Muscle layer of colon (tissue), 2 donors: ENCODE measurements around the gene TRIM44.

Source experiments
- H3K27ac ChIP-seq: one replicate; pipeline ENCODE4 v1.7.0; 2013; ENCODE audit warnings: low read depth, mild to moderate bottlenecking, low read length, moderate library complexity
- H3K27me3 ChIP-seq, 2 donors: one replicate each; pipeline ENCODE4 v1.7.0; 2013; ENCODE audit warnings: low read length in 2 of 2, mild to moderate bottlenecking in 2 of 2; ENCODE audit not compliant: insufficient read depth in 2 of 2, control insufficient read depth in 1 of 2
- H3K36me3 ChIP-seq: one replicate; pipeline ENCODE4 v1.7.0; 2013; ENCODE audit warnings: mild to moderate bottlenecking, low read length; ENCODE audit not compliant: insufficient read depth
- H3K4me1 ChIP-seq: one replicate; pipeline ENCODE4 v1.7.0; 2013; ENCODE audit warnings: mild to moderate bottlenecking, low read length; ENCODE audit not compliant: insufficient read depth
- H3K4me3 ChIP-seq, 2 donors: one replicate each; pipeline ENCODE4 v1.7.0; 2013; ENCODE audit warnings: low read length in 2 of 2, low read depth in 1 of 2, mild to moderate bottlenecking in 1 of 2, moderate library complexity in 1 of 2
- H3K9ac ChIP-seq: one replicate; pipeline ENCODE4 v1.7.0; 2013; ENCODE audit warnings: low read length
- H3K9me3 ChIP-seq: one replicate; pipeline ENCODE4 v1.7.0; 2013; ENCODE audit warnings: mild to moderate bottlenecking, low read length
- donor health status: abdominal sarcoma.
- donor health status: Adenocarcinoma of cecum.

Gene TRIM44

GRCh38 chr11:35839368-35840161 lies 177.0 kb downstream of the TRIM44 start:
- H3K4me1 ChIP-seq, result no peaks in the 10 kb centered on the region
- H3K4me3 ChIP-seq, result no peak overlapping the region
- no peaks in the 10 kb centered on the region for H3K36me3 ChIP-seq
- no peaks in the 10 kb centered on the region for H3K27me3 ChIP-seq
- no peaks in the 10 kb centered on the region for H3K9me3 ChIP-seq
- H3K27ac ChIP-seq, result no peak overlapping the region
- no peak overlapping the region for H3K9ac ChIP-seq

- H3K4me3 ChIP-seq, result no peak overlapping the region
- H3K27ac ChIP-seq, result no peak overlapping the region
- H3K9me3 ChIP-seq, result no peaks in the 10 kb centered on the region
- no peaks in the 10 kb centered on the region for H3K36me3 ChIP-seq
- H3K27me3 ChIP-seq, result no peaks in the 10 kb centered on the region
- no peaks in the 10 kb centered on the region for H3K4me1 ChIP-seq
- no peak overlapping the region for H3K9ac ChIP-seq
These were observed 179.2 kb downstream of the TRIM44 start for GRCh38 chr11:35841733-35842132.

- H3K4me1 ChIP-seq, result no peaks in the 10 kb centered on the region
- no peaks in the 10 kb centered on the region for H3K27me3 ChIP-seq
- H3K27ac ChIP-seq, result no peak overlapping the region
These were observed 180.4 kb downstream of the TRIM44 start for GRCh38 chr11:35842958-35843357.

GRCh38 chr11:35844579-35844978 lies 182.0 kb downstream of the TRIM44 start:
- Histone ChIP-seq H3K27ac (no peak overlapping the region), H3K36me3 (no peaks in the 10 kb centered on the region), H3K27me3 (no peaks in the 10 kb centered on the region), H3K9ac (no peak overlapping the region), H3K4me1 (no peaks in the 10 kb centered on the region), H3K4me3 (no peak overlapping the region), H3K9me3 (no peaks in the 10 kb centered on the region)

More at GRCh38 chr11:35842958-35843357, 180.4 kb downstream of the TRIM44 start:
- Histone ChIP-seq H3K36me3 (no peaks in the 10 kb centered on the region), H3K9me3 (no peaks in the 10 kb centered on the region), H3K4me3 (no peak overlapping the region), H3K9ac (no peak overlapping the region)

- Histone ChIP-seq H3K27me3 (no peaks in the 10 kb centered on the region), H3K27ac (no peak overlapping the region), H3K4me3 (no peak overlapping the region), H3K9ac (no peak overlapping the region), H3K4me1 (no peaks in the 10 kb centered on the region), H3K36me3 (no peaks in the 10 kb centered on the region), H3K9me3 (no peaks in the 10 kb centered on the region)
These were observed 183.3 kb downstream of the TRIM44 start for GRCh38 chr11:35845860-35846259.

GRCh38 chr11:35846874-35847273 lies 184.3 kb downstream of the TRIM44 start:
- no peak overlapping the region for H3K27ac ChIP-seq
- H3K27me3 ChIP-seq, result no peaks in the 10 kb centered on the region
- H3K9ac ChIP-seq, result no peak overlapping the region
- no peaks in the 10 kb centered on the region for H3K36me3 ChIP-seq
- H3K4me1 ChIP-seq, result no peaks in the 10 kb centered on the region
- H3K9me3 ChIP-seq, result no peaks in the 10 kb centered on the region
- no peak overlapping the region for H3K4me3 ChIP-seq

GRCh38 chr11:35847473-35847872 lies 184.9 kb downstream of the TRIM44 start:
- Histone ChIP-seq H3K4me1 (no peaks in the 10 kb centered on the region), H3K36me3 (no peaks in the 10 kb centered on the region), H3K27ac (no peak overlapping the region), H3K9me3 (no peaks in the 10 kb centered on the region), H3K9ac (no peak overlapping the region), H3K27me3 (no peaks in the 10 kb centered on the region), H3K4me3 (no peak overlapping the region)

GRCh38 chr11:35848616-35849015 lies 186.0 kb downstream of the TRIM44 start:
- H3K9me3 ChIP-seq, result no peaks in the 10 kb centered on the region
- no peak overlapping the region for H3K4me3 ChIP-seq
- no peaks in the 10 kb centered on the region for H3K36me3 ChIP-seq
- H3K9ac ChIP-seq, result no peak overlapping the region
- no peaks in the 10 kb centered on the region for H3K4me1 ChIP-seq
- no peak overlapping the region for H3K27ac ChIP-seq
- no peaks in the 10 kb centered on the region for H3K27me3 ChIP-seq

GRCh38 chr11:35850191-35850590 lies 187.6 kb downstream of the TRIM44 start:
- Histone ChIP-seq H3K27me3 (no peaks in the 10 kb centered on the region), H3K9ac (no peak overlapping the region), H3K27ac (no peak overlapping the region), H3K36me3 (no peaks in the 10 kb centered on the region), H3K4me1 (no peaks in the 10 kb centered on the region), H3K9me3 (no peaks in the 10 kb centered on the region), H3K4me3 (no peak overlapping the region)

- Histone ChIP-seq H3K36me3 (no peaks in the 10 kb centered on the region), H3K9ac (no peak overlapping the region), H3K27ac (no peak overlapping the region), H3K4me3 (no peak overlapping the region), H3K4me1 (no peaks in the 10 kb centered on the region), H3K9me3 (no peaks in the 10 kb centered on the region), H3K27me3 (no peaks in the 10 kb centered on the region)
These were observed 188.8 kb downstream of the TRIM44 start for GRCh38 chr11:35851342-35851741.

- Histone ChIP-seq H3K36me3 (no peaks in the 10 kb centered on the region), H3K4me3 (no peak overlapping the region), H3K4me1 (no peaks in the 10 kb centered on the region), H3K27me3 (no peaks in the 10 kb centered on the region), H3K9me3 (no peaks in the 10 kb centered on the region), H3K9ac (no peak overlapping the region), H3K27ac (no peak overlapping the region)
These were observed 189.5 kb downstream of the TRIM44 start for GRCh38 chr11:35852056-35852455.

GRCh38 chr11:35853971-35854370 lies 191.4 kb downstream of the TRIM44 start:
- no peak overlapping the region for H3K27ac ChIP-seq
- H3K4me1 ChIP-seq, result no peaks in the 10 kb centered on the region
- H3K9me3 ChIP-seq, result no peaks in the 10 kb centered on the region

More at GRCh38 chr11:35853971-35854370, 191.4 kb downstream of the TRIM44 start:
- Histone ChIP-seq H3K4me3 (no peak overlapping the region), H3K9ac (no peak overlapping the region), H3K27me3 (no peaks in the 10 kb centered on the region), H3K36me3 (no peaks in the 10 kb centered on the region)
